Tibial nerve (tissue), 4 donors: ENCODE measurements around the gene AMY2B. TPM values are rescaled to one million over a fixed set of nuclear protein-coding genes. Genes with fewer than 3 reads are reported as not detected.
"Not testable (repeated sequence)": the region's sequence is repeated elsewhere in the genome, so short reads cannot be mapped to it uniquely, and the experiment has no call there.

ENCODE experiments used
- DNase-seq, 2 donors: peaks; one replicate each; pipeline ENCODE4 v3.0.0-alpha.2; 2019; ENCODE audit warnings: low spot score in 2 of 2
- H3K27ac ChIP-seq, 4 donors: fragments of 200-600 bp; sonication (generic) in 3 of 4; one replicate each; pipeline ENCODE4 v1.5.1; 2017 to 2019; ENCODE audit warnings: mild to moderate bottlenecking in 1 of 4
- H3K27me3 ChIP-seq, 2 donors: fragments of 200-600 bp; sonication (generic) in 1 of 2; one replicate each; pipeline versions ENCODE4 v1.5.1 to v1.6.0; 2017 to 2019
- H3K36me3 ChIP-seq, 3 donors: fragments of 200-600 bp; sonication (generic); one replicate each; pipeline ENCODE4 v1.5.1; 2018 to 2019
- H3K4me1 ChIP-seq, 4 donors: fragments of 200-600 bp; sonication (generic) in 3 of 4; one replicate each; pipeline ENCODE4 v1.5.1; 2017 to 2019
- H3K4me3 ChIP-seq, 4 donors: fragments of 200-600 bp; sonication (generic) in 3 of 4; one replicate each; pipeline ENCODE4 v1.5.1; 2017 to 2019; ENCODE audit warnings: mild to moderate bottlenecking in 1 of 4, moderate library complexity in 1 of 4
- H3K9me3 ChIP-seq, 4 donors: fragments of 200-600 bp; sonication (generic) in 3 of 4; one replicate each; pipeline ENCODE4 v1.5.1; 2017 to 2019
- CTCF ChIP-seq, 5 experiments: fragments of 200-600 bp in 3 of 5; fragments of 450-650 bp in 2 of 5; sonication (generic) in 3 of 5; IDR thresholded peaks; one replicate each; pipeline ENCODE4 v1.5.1; 2016 to 2019; ENCODE audit warnings: antibody characterized with exemption in 5 of 5, mild to moderate bottlenecking in 3 of 5, moderate library complexity in 2 of 5
- EP300 ChIP-seq, 2 donors: sonication (generic); formaldehyde crosslinking; IDR thresholded peaks; one replicate each; pipeline ENCODE4 v1.6.1; 2017; ENCODE audit warnings: antibody characterized with exemption in 2 of 2, mild to moderate bottlenecking in 1 of 2
- POLR2A ChIP-seq, 2 donors: fragments of 450-650 bp; IDR thresholded peaks; one replicate each; pipeline ENCODE4 v1.6.1; 2017; ENCODE audit warnings: antibody characterized with exemption in 2 of 2, mild to moderate bottlenecking in 2 of 2, moderate library complexity in 2 of 2
- whole genome bisulfite sequencing, 2 donors: methylation state at CpG; one replicate each; pipeline ENCODE4 v1.1.5; 2018; 5-methylcytosine and 5-hydroxymethylcytosine counted together
- total RNA-seq, 4 donors: library from RNA; depleted of rRNA; stranded (reverse); fragments of >200 nt; gene quantifications; one replicate each; pipeline ENCODE4 v1.1.0, GENCODE V29; 2016

The AMY2B gene
- total RNA-seq, 4 donors from 2014 or later = 46.2 to 100 (median 74.3) TPM

GRCh38 chr1:103576065-103576464 lies 4.7 kb downstream of the AMY2B start:
- peaks cover 0 to 31% (median 2%) of the 10 kb centered on the region in 3 donors for H3K36me3 ChIP-seq
- no peaks in the 10 kb centered on the region for H3K4me1 ChIP-seq

GRCh38 chr1:103576784-103577183 lies 5.4 kb downstream of the AMY2B start:
- DNase-seq, H3K27ac ChIP-seq, H3K4me1 ChIP-seq, H3K4me3 ChIP-seq, H3K27me3 ChIP-seq, H3K9me3 ChIP-seq: not testable (repeated sequence)
- H3K36me3 ChIP-seq = peaks cover 0 to 31% (median 2%) of the 10 kb centered on the region in 3 donors
- 94 to 97% methylated on average over 5 of the region's 5 CpGs for WGBS, 2 donors

More at GRCh38 chr1:103576065-103576464, 4.7 kb downstream of the AMY2B start:
- no peak for TF ChIP-seq CTCF (IDR thresholded peaks at IDR 0.05)
- no peak for TF ChIP-seq POLR2A (IDR thresholded peaks at IDR 0.05)
- no peak for TF ChIP-seq EP300 (IDR thresholded peaks at IDR 0.05)
- Histone ChIP-seq H3K27me3 (no peaks in the 10 kb centered on the region), H3K9me3 (no peaks in the 10 kb centered on the region), H3K4me3 (no peak overlapping the region), H3K27ac (no peak overlapping the region)
- no peak for DNase-seq

GRCh38 chr1:103582464-103582863 lies 11.1 kb downstream of the AMY2B start:
- no peak overlapping the region for H3K27ac ChIP-seq
- H3K9me3 ChIP-seq = no peaks in the 10 kb centered on the region
- no peaks in the 10 kb centered on the region for H3K27me3 ChIP-seq
- H3K36me3 ChIP-seq = peaks cover 0 to 16% (median 2%) of the 10 kb centered on the region in 3 donors
- H3K4me3 ChIP-seq = no peak overlapping the region
- no peaks in the 10 kb centered on the region for H3K4me1 ChIP-seq
- DNase-seq = no peak
- no peak for TF ChIP-seq POLR2A (IDR thresholded peaks at IDR 0.05)
- TF ChIP-seq CTCF (IDR thresholded peaks at IDR 0.05) = no peak
- no peak for TF ChIP-seq EP300 (IDR thresholded peaks at IDR 0.05)
- 91 to 96% methylated on average over 1 of the region's 1 CpG for WGBS, 2 donors

- 79 to 83% methylated on average over 3 of the region's 3 CpGs for WGBS, 2 donors
These were observed 12.5 kb downstream of the AMY2B start for GRCh38 chr1:103583887-103584286.

GRCh38 chr1:103584537-103584936 lies 13.1 kb downstream of the AMY2B start:
- Histone ChIP-seq H3K4me1 (no peaks in the 10 kb centered on the region), H3K27me3 (no peaks in the 10 kb centered on the region), H3K4me3 (no peak overlapping the region), H3K36me3 (peaks cover 0 to 5% (median 2%) of the 10 kb centered on the region in 3 donors), H3K27ac (no peak overlapping the region), H3K9me3 (peaks cover 0 to 3% (median 0%) of the 10 kb centered on the region in 4 donors)
- 82 to 90% methylated on average over 2 of the region's 2 CpGs for WGBS, 2 donors
- TF ChIP-seq EP300 (IDR thresholded peaks at IDR 0.05) = no peak
- no peak for DNase-seq

More at GRCh38 chr1:103583887-103584286, 12.5 kb downstream of the AMY2B start:
- TF ChIP-seq CTCF (IDR thresholded peaks at IDR 0.05) (no peak), POLR2A (IDR thresholded peaks at IDR 0.05) (no peak), EP300 (IDR thresholded peaks at IDR 0.05) (no peak)
- Histone ChIP-seq H3K4me1 (no peaks in the 10 kb centered on the region), H3K36me3 (peaks cover 0 to 5% (median 2%) of the 10 kb centered on the region in 3 donors), H3K27ac (no peak overlapping the region), H3K4me3 (no peak overlapping the region), H3K9me3 (peaks cover 0 to 3% (median 0%) of the 10 kb centered on the region in 4 donors), H3K27me3 (no peaks in the 10 kb centered on the region)
- no peak for DNase-seq

- H3K4me1 ChIP-seq, H3K4me3 ChIP-seq, DNase-seq, H3K36me3 ChIP-seq, H3K9me3 ChIP-seq, H3K27ac ChIP-seq, H3K27me3 ChIP-seq: not testable (repeated sequence)
- WGBS, 2 donors = no CpG with 5 or more reads among the region's 3 CpGs
These were observed 31.4 kb downstream of the AMY2B start for GRCh38 chr1:103602740-103603139.

GRCh38 chr1:103616362-103616761 lies 45.0 kb downstream of the AMY2B start:
- H3K27me3 ChIP-seq = no peaks in the 10 kb centered on the region
- 70 to 74% methylated on average over 2 of the region's 2 CpGs for WGBS, 2 donors
- H3K36me3 ChIP-seq = no peaks in the 10 kb centered on the region
- no peaks in the 10 kb centered on the region for H3K9me3 ChIP-seq
- TF ChIP-seq CTCF (IDR thresholded peaks at IDR 0.05) (no peak), POLR2A (IDR thresholded peaks at IDR 0.05) (no peak), EP300 (IDR thresholded peaks at IDR 0.05) (no peak)
- H3K4me3 ChIP-seq = no peak overlapping the region
- H3K27ac ChIP-seq = peak overlapping the region in 2 of 4 donors; percentile 3 to 46
- no peaks in the 10 kb centered on the region for H3K4me1 ChIP-seq
- DNase-seq = no peak

GRCh38 chr1:103616994-103617477 lies 45.6 kb downstream of the AMY2B start, which contains the start of gene AMY2A:
Gene AMY2A (plus strand): TSS chr1:103617427. CDS start chr1:103617441, 14 bp downstream.
- peak within 1 kb of the TSS in 2 of 4 donors; percentile 3 to 46 for H3K27ac ChIP-seq
- H3K9me3 ChIP-seq, H3K4me3 ChIP-seq, H3K36me3 ChIP-seq, DNase-seq, H3K27me3 ChIP-seq, H3K4me1 ChIP-seq: not testable (repeated sequence)
- 91% methylated on average over 3 of the region's 3 CpGs for WGBS, 2 donors

- not testable (repeated sequence) for H3K4me1 ChIP-seq, H3K27ac ChIP-seq, H3K36me3 ChIP-seq, DNase-seq, H3K27me3 ChIP-seq, H3K4me3 ChIP-seq, H3K9me3 ChIP-seq
- 93 to 94% methylated on average over 2 to 3 of the region's 4 CpGs for WGBS, 2 donors
These were observed 56.0 kb downstream of the AMY2B start for GRCh38 chr1:103627436-103627835.
